ENCODE data around the gene LCE3D. TPM values are rescaled to one million over a fixed set of nuclear protein-coding genes. Genes with fewer than 3 reads are reported as not detected.

Gene LCE3D
- total and polyA plus RNA-seq, 4 experiments from 2014 or later, result not detected

Other genes with a start within 250 kb of the LCE3D start
- gene FLG2, start 220.5 kb downstream of the LCE3D start, total RNA-seq, result not detected
- not detected for gene FLG2, start 220.5 kb downstream of the LCE3D start, polyA plus RNA-seq
- gene CRNN, start 166.3 kb downstream of the LCE3D start, total RNA-seq, result not detected
- not detected for gene CRNN, start 166.3 kb downstream of the LCE3D start, polyA plus RNA-seq
- not detected for gene LCE5A, start 69.7 kb downstream of the LCE3D start, total RNA-seq
- not detected for gene LCE5A, start 69.7 kb downstream of the LCE3D start, polyA plus RNA-seq
- gene CRCT1, start 66.0 kb downstream of the LCE3D start, total RNA-seq, result not detected
- gene CRCT1, start 66.0 kb downstream of the LCE3D start, polyA plus RNA-seq, result not detected
- gene LCE3E, start 13.7 kb downstream of the LCE3D start, total RNA-seq, result not detected
- gene LCE3E, start 13.7 kb downstream of the LCE3D start, polyA plus RNA-seq, result not detected
- gene LCE3C, start 19.7 kb upstream of the LCE3D start, total RNA-seq, result not detected
- gene LCE3C, start 19.7 kb upstream of the LCE3D start, polyA plus RNA-seq, result not detected
- gene LCE3B, start 33.3 kb upstream of the LCE3D start, total RNA-seq, result not detected
- gene LCE3B, start 33.3 kb upstream of the LCE3D start, polyA plus RNA-seq, result not detected
- gene LCE3A, start 42.6 kb upstream of the LCE3D start, total RNA-seq, result not detected
- gene LCE3A, start 42.6 kb upstream of the LCE3D start, polyA plus RNA-seq, result not detected
- gene LCE2D, start 82.9 kb upstream of the LCE3D start, total RNA-seq, result not detected
- gene LCE2D, start 82.9 kb upstream of the LCE3D start, polyA plus RNA-seq, result not detected
- gene LCE2C, start 94.8 kb upstream of the LCE3D start, total RNA-seq, result not detected
- gene LCE2C, start 94.8 kb upstream of the LCE3D start, polyA plus RNA-seq, result not detected
- gene LCE2B, start 105.6 kb upstream of the LCE3D start, total RNA-seq, result not detected
- gene LCE2B, start 105.6 kb upstream of the LCE3D start, polyA plus RNA-seq, result not detected
- not detected for gene LCE2A, start 117.8 kb upstream of the LCE3D start, total RNA-seq
- gene LCE2A, start 117.8 kb upstream of the LCE3D start, polyA plus RNA-seq, result not detected
- not detected for gene LCE4A, start 127.6 kb upstream of the LCE3D start, total RNA-seq
- gene LCE4A, start 127.6 kb upstream of the LCE3D start, polyA plus RNA-seq, result not detected
- gene KPRP, start 177.5 kb upstream of the LCE3D start, total RNA-seq, result not detected
- gene KPRP, start 177.5 kb upstream of the LCE3D start, polyA plus RNA-seq, result not detected
- gene LCE1F, start 194.6 kb upstream of the LCE3D start, total RNA-seq, result not detected
- gene LCE1F, start 194.6 kb upstream of the LCE3D start, polyA plus RNA-seq, result not detected
- not detected for gene LCE1E, start 205.7 kb upstream of the LCE3D start, total RNA-seq
- not detected for gene LCE1E, start 205.7 kb upstream of the LCE3D start, polyA plus RNA-seq
- gene LCE1D, start 216.2 kb upstream of the LCE3D start, total RNA-seq, result not detected
- not detected for gene LCE1D, start 216.2 kb upstream of the LCE3D start, polyA plus RNA-seq
- not detected for gene LCE1C, start 226.1 kb upstream of the LCE3D start, total RNA-seq
- gene LCE1C, start 226.1 kb upstream of the LCE3D start, polyA plus RNA-seq, result not detected
- not detected for gene LCE1B, start 231.5 kb upstream of the LCE3D start, total RNA-seq
- not detected for gene LCE1B, start 231.5 kb upstream of the LCE3D start, polyA plus RNA-seq
- not detected for gene LCE1A, start 247.0 kb upstream of the LCE3D start, total RNA-seq
- not detected for gene LCE1A, start 247.0 kb upstream of the LCE3D start, polyA plus RNA-seq